ENCODE data around the gene SERBP1.
"Not testable (repeated sequence)": the region's sequence is repeated elsewhere in the genome, so short reads cannot be mapped to it uniquely, and the experiment has no call there.

Gene SERBP1

GRCh38 chr1:67431869-67432578 is 1.8 kb upstream of the SERBP1 start:
- H3K4me3 ChIP-seq (ENCODE audit: low read length), result peak overlapping the region; percentile 4; the same call in 1 of the 2 replicates
- TF ChIP-seq ZNF274 (IDR thresholded peaks at IDR 0.05; ENCODE audit: low read depth, low read length), result no peak

GRCh38 chr1:67431156-67431765 is 1.1 kb upstream of the SERBP1 start:
- TF ChIP-seq ZNF274 (IDR thresholded peaks at IDR 0.05; ENCODE audit: low read depth, low read length), result no peak
- H3K4me3 ChIP-seq (ENCODE audit: low read length), result peak overlapping the region; percentile 78

GRCh38 chr1:67429528-67430357 is 459 bp downstream of the SERBP1 start:
- no peak for TF ChIP-seq ZNF274 (IDR thresholded peaks at IDR 0.05; ENCODE audit: low read depth, low read length)
- H3K4me3 ChIP-seq (ENCODE audit: low read length), result peak overlapping the region; percentile 92

GRCh38 chr1:67429011-67429527 is 1.1 kb downstream of the SERBP1 start:
- H3K4me3 ChIP-seq (ENCODE audit: low read length), result peak overlapping the region; percentile 92
- TF ChIP-seq ZNF274 (IDR thresholded peaks at IDR 0.05; ENCODE audit: low read depth, low read length), result no peak

- H3K4me3 ChIP-seq (ENCODE audit: low read length), result peak overlapping the region; percentile 92; the same call in 1 of the 2 replicates
- no peak for TF ChIP-seq ZNF274 (IDR thresholded peaks at IDR 0.05; ENCODE audit: low read depth, low read length)
These were observed 2.3 kb downstream of the SERBP1 start for GRCh38 chr1:67427947-67428346.

GRCh38 chr1:67427465-67427864 is 2.7 kb downstream of the SERBP1 start:
- TF ChIP-seq ZNF274 (IDR thresholded peaks at IDR 0.05; ENCODE audit: low read depth, low read length), result no peak

GRCh38 chr1:67420835-67421492 is 9.2 kb downstream of the SERBP1 start:
- no peak overlapping the region for H3K4me3 ChIP-seq (ENCODE audit: low read length)
- TF ChIP-seq ZNF274 (IDR thresholded peaks at IDR 0.05; ENCODE audit: low read depth, low read length), result no peak

More at GRCh38 chr1:67427465-67427864, 2.7 kb downstream of the SERBP1 start:
- peak overlapping the region; percentile 92; the same call in 1 of the 2 replicates for H3K4me3 ChIP-seq (ENCODE audit: low read length)

GRCh38 chr1:67418839-67419586 is 11.2 kb downstream of the SERBP1 start:
- no peak overlapping the region for H3K4me3 ChIP-seq (ENCODE audit: low read length)
- no peak for TF ChIP-seq ZNF274 (IDR thresholded peaks at IDR 0.05; ENCODE audit: low read depth, low read length)

GRCh38 chr1:67417733-67418132 is 12.5 kb downstream of the SERBP1 start:
- H3K4me3 ChIP-seq (ENCODE audit: low read length), result not testable (repeated sequence)

- H3K4me3 ChIP-seq (ENCODE audit: low read length), result no peak overlapping the region
- no peak for TF ChIP-seq ZNF274 (IDR thresholded peaks at IDR 0.05; ENCODE audit: low read depth, low read length)
These were observed 15.2 kb downstream of the SERBP1 start for GRCh38 chr1:67415041-67415440.

GRCh38 chr1:67414574-67414973 is 15.6 kb downstream of the SERBP1 start:
- TF ChIP-seq ZNF274 (IDR thresholded peaks at IDR 0.05; ENCODE audit: low read depth, low read length), result no peak

GRCh38 chr1:67413101-67413500 is 17.1 kb downstream of the SERBP1 start:
- H3K4me3 ChIP-seq (ENCODE audit: low read length), result not testable (repeated sequence)

More at GRCh38 chr1:67414574-67414973, 15.6 kb downstream of the SERBP1 start:
- no peak overlapping the region for H3K4me3 ChIP-seq (ENCODE audit: low read length)

GRCh38 chr1:67408148-67408547 is 22.1 kb downstream of the SERBP1 start:
- no peak for TF ChIP-seq ZNF274 (IDR thresholded peaks at IDR 0.05; ENCODE audit: low read depth, low read length)
- no peak overlapping the region for H3K4me3 ChIP-seq (ENCODE audit: low read length)
